SU-DHL-6 (cell line): Measurements from ENCODE around the gene ATP8B2.
"Not testable (repeated sequence)": the region's sequence is repeated elsewhere in the genome, so short reads cannot be mapped to it uniquely, and the experiment has no call there.

Experiments used
- H2AFZ ChIP-seq: fragments of 200-600 bp; sonication (generic); 2 replicates; pipeline ENCODE4 v1.6.1; 2014; ENCODE audit warnings: low read depth, mild to moderate bottlenecking, moderate library complexity, mixed read lengths, antibody characterized with exemption, low read length; ENCODE audit not compliant: severe bottlenecking
- H3F3A ChIP-seq: fragments of 200-600 bp; shearing (Covaris generic); 2 replicates; pipeline ENCODE4 v1.6.0; 2016; ENCODE audit warnings: antibody characterized with exemption, mild to moderate bottlenecking; ENCODE audit not compliant: insufficient read depth
- H3K27ac ChIP-seq: fragments of 200-600 bp; sonication (generic); 2 replicates; pipeline ENCODE4 v1.5.1; 2016; ENCODE audit warnings: low read depth, mild to moderate bottlenecking, low read length, moderate library complexity, mixed read lengths
- H3K27me3 ChIP-seq: fragments of 200-600 bp; sonication (generic), shearing (Covaris generic); 2 replicates; pipeline ENCODE4 v1.6.0; 2014; ENCODE audit warnings: mild to moderate bottlenecking, low read length
- H3K36me3 ChIP-seq: fragments of 200-600 bp; sonication (generic); 2 replicates; pipeline ENCODE4 v1.6.1; 2014; ENCODE audit warnings: mild to moderate bottlenecking, low read length, mixed read lengths
- H3K4me2 ChIP-seq: fragments of 300-600, 200-600 bp; shearing (Covaris generic), sonication (generic); 2 replicates; pipeline ENCODE4 v1.6.0; 2014; ENCODE audit warnings: low read length, low read depth, mild to moderate bottlenecking; ENCODE audit not compliant: poor library complexity, severe bottlenecking
- H3K4me3 ChIP-seq: fragments of 200-600 bp; sonication (generic); 2 replicates; pipeline ENCODE4 v1.5.1; 2014; ENCODE audit warnings: antibody characterized with exemption, low read length, mild to moderate bottlenecking, mixed read lengths; ENCODE audit not compliant: insufficient read depth, poor library complexity, severe bottlenecking
- H3K79me2 ChIP-seq: fragments of 200-600 bp; sonication (generic); 2 replicates; pipeline ENCODE4 v1.6.1; 2014; ENCODE audit warnings: mild to moderate bottlenecking, low read length, moderate library complexity; ENCODE audit not compliant: insufficient read depth
- H3K9ac ChIP-seq: fragments of 200-600 bp; sonication (generic); 2 replicates; pipeline ENCODE4 v1.7.0; 2014; ENCODE audit warnings: mild to moderate bottlenecking, low read length
- H3K9me2 ChIP-seq: fragments of 200-600 bp; sonication (generic); replicated peaks from 2 replicates; pipeline ENCODE4 v1.6.1; 2014; ENCODE audit warnings: low read length; ENCODE audit not compliant: insufficient read depth
- H3K9me3 ChIP-seq: fragments of 200-600 bp; sonication (generic); 2 replicates; pipeline ENCODE4 v1.6.1; 2014; ENCODE audit warnings: low read length, mixed read lengths; ENCODE audit not compliant: insufficient read depth
- H4K20me1 ChIP-seq: fragments of 200-600 bp; sonication (generic); 2 replicates; pipeline ENCODE4 v1.6.1; 2014; ENCODE audit warnings: low read depth, mild to moderate bottlenecking, antibody characterized with exemption, low read length, moderate library complexity, mixed read lengths
- CTCF ChIP-seq: fragments of 200-600 bp; sonication (generic); IDR thresholded peaks from one replicate; pipeline ENCODE4 v1.5.1; 2017; ENCODE audit warnings: antibody characterized with exemption, mild to moderate bottlenecking, low read length, moderate library complexity; ENCODE audit not compliant: insufficient read depth, poor library complexity, severe bottlenecking
- EZH2phosphoT487 ChIP-seq: fragments of 200-600 bp; sonication (generic), shearing (Covaris generic); conservative IDR thresholded peaks from 2 replicates; pipeline ENCODE4 v1.6.1; 2018; ENCODE audit warnings: mild to moderate bottlenecking, antibody characterized with exemption, low read length, moderate library complexity, mixed read lengths

ATP8B2 gene

DNA sequence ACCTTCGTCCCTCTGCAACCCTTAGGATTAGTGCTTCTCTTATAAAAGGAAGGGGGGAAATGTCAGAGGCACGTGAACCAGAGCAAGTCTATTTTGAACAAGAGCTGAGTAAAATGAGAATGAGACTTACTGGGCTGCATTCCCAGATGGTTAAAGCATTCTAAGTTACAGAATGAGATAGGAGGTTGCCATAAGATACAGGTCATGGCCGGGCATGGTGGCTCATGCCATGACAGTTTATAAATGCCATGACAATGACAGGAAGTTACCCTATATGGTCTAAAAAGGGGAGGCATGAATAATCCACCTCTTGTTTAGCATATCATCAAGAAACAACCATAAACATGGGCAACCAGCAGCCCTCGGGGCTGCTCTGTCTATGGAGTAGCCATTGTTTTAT, 6.9 kb upstream of the ATP8B2 start:
- no peak overlapping the region for H3K4me2 ChIP-seq
- no peak overlapping the region for H3K9ac ChIP-seq
- H4K20me1 ChIP-seq = no peaks in the 10 kb centered on the region
- H3K36me3 ChIP-seq = no peaks in the 10 kb centered on the region
- no peaks in the 10 kb centered on the region for H3F3A ChIP-seq
- H2AFZ ChIP-seq = no peak overlapping the region
- H3K9me2 ChIP-seq = no peaks in the 10 kb centered on the region
- H3K4me3 ChIP-seq = no peak overlapping the region
- TF ChIP-seq CTCF (no peak), EZH2phosphoT487 (no peak)
- H3K79me2 ChIP-seq = no peaks in the 10 kb centered on the region
- H3K27ac ChIP-seq = no peak overlapping the region
- H3K27me3 ChIP-seq = no peaks in the 10 kb centered on the region
- H3K9me3 ChIP-seq = peaks cover 17% of the 10 kb centered on the region

DNA sequence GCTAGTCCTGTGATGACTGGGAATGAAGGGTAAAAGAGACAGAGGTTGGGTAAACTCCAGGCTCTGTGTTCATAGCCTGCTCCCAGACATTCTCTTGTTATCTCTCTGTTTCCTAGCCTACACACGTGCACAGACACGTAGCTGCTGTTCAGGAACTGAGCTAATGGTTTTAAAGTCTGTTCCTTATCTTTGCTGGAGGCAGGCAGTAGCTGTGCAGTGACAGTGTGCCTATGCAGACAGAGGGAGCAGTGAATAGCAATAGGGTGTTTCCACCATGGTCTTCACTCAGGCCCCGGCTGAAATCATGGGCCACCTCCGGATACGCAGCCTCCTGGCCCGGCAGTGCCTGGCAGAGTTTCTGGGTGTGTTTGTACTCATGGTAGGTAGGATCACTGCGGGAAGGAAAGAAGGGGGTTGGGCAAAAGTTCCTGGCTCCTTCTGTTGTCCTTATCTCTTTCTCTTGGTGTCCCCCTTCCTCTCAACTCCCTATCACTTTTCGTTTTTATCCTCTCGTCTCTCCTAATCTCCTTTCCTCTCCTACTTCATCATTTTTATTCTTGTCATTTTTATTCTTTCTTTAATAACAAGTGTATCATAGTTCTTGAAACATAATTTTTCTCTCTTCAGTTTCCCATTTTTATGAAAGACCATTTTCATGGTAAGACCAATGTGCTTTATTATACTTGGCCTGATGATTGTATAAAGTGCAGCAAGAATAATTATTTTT, 4.3 kb upstream of the ATP8B2 start, which contains the start of gene AQP10:
TSS of gene AQP10 (plus strand) at position 212 of the 727 bp plus-strand sequence. CDS start at position 275, 63 bp downstream.
- no peak within 1 kb of the TSS for H2AFZ ChIP-seq
- H3K79me2 ChIP-seq = no peaks in the 10 kb centered on the region
- no peaks in the 10 kb centered on the region for H4K20me1 ChIP-seq
- no peaks in the 10 kb centered on the region for H3K9me2 ChIP-seq
- H3F3A ChIP-seq = 0 out of 2 replicates have a peak, but pooled peaks cover 2% of the 10 kb centered on the region
- H3K4me2 ChIP-seq = no peak within 1 kb of the TSS
- H3K9me3 ChIP-seq = peaks cover 16% of the 10 kb centered on the region
- TF ChIP-seq CTCF (no peak), EZH2phosphoT487 (no peak)
- H3K36me3 ChIP-seq = no peaks in the 10 kb centered on the region
- no peak within 1 kb of the TSS for H3K4me3 ChIP-seq
- H3K27me3 ChIP-seq = no peaks in the 10 kb centered on the region
- no peak within 1 kb of the TSS for H3K9ac ChIP-seq
- H3K27ac ChIP-seq = no peak within 1 kb of the TSS

GRCh38 chr1:154321609-154321934, 3.8 kb upstream of the ATP8B2 start:
- not testable (repeated sequence) for H2AFZ ChIP-seq, H3K27me3 ChIP-seq, H3K4me2 ChIP-seq, H3K36me3 ChIP-seq, H3K9me2 ChIP-seq, H3K27ac ChIP-seq, H3K4me3 ChIP-seq, H3F3A ChIP-seq, H3K79me2 ChIP-seq, H3K9ac ChIP-seq, H4K20me1 ChIP-seq
- H3K9me3 ChIP-seq = peaks cover 11% of the 10 kb centered on the region; the same call in 1 of the 2 replicates

DNA sequence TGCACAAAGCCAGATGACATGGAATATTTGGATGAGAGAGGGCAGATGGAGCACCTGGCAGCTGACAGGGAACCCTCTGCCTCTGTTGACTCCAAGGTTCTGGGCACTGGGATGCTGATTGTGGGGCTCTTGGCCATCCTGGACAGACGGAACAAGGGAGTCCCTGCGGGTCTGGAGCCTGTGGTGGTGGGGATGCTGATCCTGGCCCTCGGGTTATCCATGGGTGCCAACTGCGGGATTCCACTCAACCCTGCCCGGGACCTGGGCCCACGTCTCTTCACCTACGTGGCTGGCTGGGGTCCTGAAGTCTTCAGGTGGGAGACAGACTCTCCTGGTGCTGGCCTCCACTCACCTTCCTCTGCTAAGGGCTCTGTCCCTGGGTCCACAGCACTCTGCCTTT, 1.8 kb upstream of the ATP8B2 start:
- H3K27ac ChIP-seq = no peak overlapping the region
- TF ChIP-seq EZH2phosphoT487 (no peak), CTCF (no peak)
- H4K20me1 ChIP-seq = no peaks in the 10 kb centered on the region
- no peak overlapping the region for H3K4me3 ChIP-seq
- no peak overlapping the region for H2AFZ ChIP-seq
- no peaks in the 10 kb centered on the region for H3K9me3 ChIP-seq
- no peaks in the 10 kb centered on the region for H3K36me3 ChIP-seq
- H3K27me3 ChIP-seq = no peaks in the 10 kb centered on the region
- no peak overlapping the region for H3K9ac ChIP-seq
- H3K9me2 ChIP-seq = no peaks in the 10 kb centered on the region
- H3K4me2 ChIP-seq = no peak overlapping the region
- H3F3A ChIP-seq = 0 out of 2 replicates have a peak, but pooled peaks cover 2% of the 10 kb centered on the region
- no peaks in the 10 kb centered on the region for H3K79me2 ChIP-seq
